ENCODE results near the gene NEGR1. TPM values are rescaled to one million over a fixed set of nuclear protein-coding genes. Genes with fewer than 3 reads are reported as not detected.

The NEGR1 gene
- total RNA-seq, 1 experiment from 2014 or later, result 2.9 TPM

GRCh38 chr1:71640116-71640515 is 642.2 kb downstream of the NEGR1 start:
- ATAC-seq (no peak), DNase-seq (ENCODE audit: low spot score) (no peak)
- CTCF ChIA-PET, result no interaction called here
- no peaks in the 10 kb centered on the region for H3K4me1 Mint-ChIP-seq
- H3K36me3 Mint-ChIP-seq, result no peaks in the 10 kb centered on the region
- H3K27ac Mint-ChIP-seq, result no peak overlapping the region
- no peaks in the 10 kb centered on the region for H3K9me3 Mint-ChIP-seq
- no peaks in the 10 kb centered on the region for H3K27me3 Mint-ChIP-seq (ENCODE audit: low read depth)
- TF ChIP-seq ETV6 (CRISPR knock-in tag; IDR thresholded peaks at IDR 0.05), result no peak
- H3K4me3 Mint-ChIP-seq, result no peak overlapping the region
- POLR2A ChIA-PET, result no interaction called here

GRCh38 chr1:71638081-71638766 is 644.1 kb downstream of the NEGR1 start:
- no peaks in the 10 kb centered on the region for H3K36me3 Mint-ChIP-seq
- H3K4me3 Mint-ChIP-seq, result no peak overlapping the region
- DNase-seq (ENCODE audit: low spot score) (no peak), ATAC-seq (no peak)
- no peak for TF ChIP-seq ZNF263 (CRISPR knock-in tag; IDR thresholded peaks at IDR 0.05; ENCODE audit: low read depth)
- POLR2A ChIA-PET, result no interaction called here
- H3K27me3 Mint-ChIP-seq (ENCODE audit: low read depth), result no peaks in the 10 kb centered on the region
- H3K4me1 Mint-ChIP-seq, result peaks cover 2% of the 10 kb centered on the region; the same call in 1 of the 2 replicates
- no peak overlapping the region; the same call in 1 of the 2 replicates for H3K27ac Mint-ChIP-seq
- no peaks in the 10 kb centered on the region for H3K9me3 Mint-ChIP-seq
- CTCF ChIA-PET, result no interaction called here

- Mint-ChIP-seq H3K4me1 (peaks cover 3% of the 10 kb centered on the region; the same call in 1 of the 2 replicates), H3K4me3 (no peak overlapping the region), H3K27me3 (ENCODE audit: low read depth) (no peaks in the 10 kb centered on the region), H3K9me3 (no peaks in the 10 kb centered on the region), H3K27ac (no peak overlapping the region), H3K36me3 (no peaks in the 10 kb centered on the region)
- CTCF ChIA-PET, result no interaction called here
- ATAC-seq, result no peak
- TF ChIP-seq ESRRA (CRISPR knock-in tag; IDR thresholded peaks at IDR 0.05; ENCODE audit: borderline replicate concordance) (no peak), MXD4 (CRISPR knock-in tag; IDR thresholded peaks at IDR 0.05; ENCODE audit: borderline replicate concordance) (no peak), CBFB (CRISPR knock-in tag; IDR thresholded peaks at IDR 0.05; ENCODE audit: low read depth) (no peak), ETV6 (CRISPR knock-in tag; IDR thresholded peaks at IDR 0.05) (no peak), ZNF138 (CRISPR knock-in tag; conservative IDR thresholded peaks at IDR 0.05) (no peak), EMX1 (CRISPR knock-in tag; IDR thresholded peaks at IDR 0.05) (no peak), KAT7 (CRISPR knock-in tag; IDR thresholded peaks at IDR 0.05; ENCODE audit: borderline replicate concordance) (no peak), SOX15 (CRISPR knock-in tag; IDR thresholded peaks at IDR 0.05) (no peak), OVOL2 (CRISPR knock-in tag; IDR thresholded peaks at IDR 0.05; ENCODE audit: borderline replicate concordance) (no peak)
- POLR2A ChIA-PET, result no interaction called here
- no peak for DNase-seq (ENCODE audit: low spot score)
Observed at GRCh38 chr1:71635568-71635967, 646.8 kb downstream of the NEGR1 start.

GRCh38 chr1:71634159-71634558 is 648.2 kb downstream of the NEGR1 start:
- Mint-ChIP-seq H3K27me3 (ENCODE audit: low read depth) (no peaks in the 10 kb centered on the region), H3K4me3 (no peak overlapping the region), H3K9me3 (no peaks in the 10 kb centered on the region), H3K27ac (no peak overlapping the region), H3K4me1 (peaks cover 3% of the 10 kb centered on the region; the same call in 1 of the 2 replicates), H3K36me3 (no peaks in the 10 kb centered on the region)
- ChIA-PET POLR2A (no interaction called here), CTCF (no interaction called here)
- ATAC-seq (no peak), DNase-seq (ENCODE audit: low spot score) (no peak)
- no peak for TF ChIP-seq ATF3 (CRISPR knock-in tag; conservative IDR thresholded peaks at IDR 0.05)
- no peak for TF ChIP-seq GRHL2 (CRISPR knock-in tag; IDR thresholded peaks at IDR 0.05; ENCODE audit: insufficient replicate concordance, severe bottlenecking)
- no peak for TF ChIP-seq MXD4 (CRISPR knock-in tag; IDR thresholded peaks at IDR 0.05; ENCODE audit: borderline replicate concordance)
- no peak for TF ChIP-seq E2F4 (CRISPR knock-in tag; IDR thresholded peaks at IDR 0.05; ENCODE audit: borderline replicate concordance, low read depth)
- no peak for TF ChIP-seq ZNF138 (CRISPR knock-in tag; conservative IDR thresholded peaks at IDR 0.05)
- no peak for TF ChIP-seq FOXP1 (CRISPR knock-in tag; IDR thresholded peaks at IDR 0.05; ENCODE audit: borderline replicate concordance)
- no peak for TF ChIP-seq TEAD1 (CRISPR knock-in tag; IDR thresholded peaks at IDR 0.05)
- TF ChIP-seq CDX4 (CRISPR knock-in tag; IDR thresholded peaks at IDR 0.05; ENCODE audit: borderline replicate concordance), result no peak
- TF ChIP-seq ZNF396 (CRISPR knock-in tag; IDR thresholded peaks at IDR 0.05; ENCODE audit: borderline replicate concordance), result no peak
- TF ChIP-seq SMAD3 (CRISPR knock-in tag; IDR thresholded peaks at IDR 0.05; ENCODE audit: borderline replicate concordance), result no peak
- TF ChIP-seq ATF1 (CRISPR knock-in tag; IDR thresholded peaks at IDR 0.05), result no peak
- no peak for TF ChIP-seq CBFB (CRISPR knock-in tag; IDR thresholded peaks at IDR 0.05; ENCODE audit: low read depth)
- no peak for TF ChIP-seq USF2 (CRISPR knock-in tag; IDR thresholded peaks at IDR 0.05)
- TF ChIP-seq PREB (CRISPR knock-in tag; IDR thresholded peaks at IDR 0.05; ENCODE audit: borderline replicate concordance), result no peak
- no peak for TF ChIP-seq STAT6 (CRISPR knock-in tag; conservative IDR thresholded peaks at IDR 0.05; ENCODE audit: low read depth)
